OCI-LY1 (cell line): ENCODE data around the gene PC.

Experiments used
- H2AFZ ChIP-seq: fragments of 200-600 bp; sonication (generic), shearing (Covaris generic); 2 replicates; pipeline ENCODE4 v1.6.0; 2014; ENCODE audit warnings: antibody characterized with exemption, mild to moderate bottlenecking, low read length
- H3F3A ChIP-seq: fragments of 200-600 bp; sonication (generic), shearing (Covaris generic); 2 replicates; pipeline ENCODE4 v1.6.0; 2014; ENCODE audit warnings: mild to moderate bottlenecking, antibody characterized with exemption, low read length, moderate library complexity; ENCODE audit not compliant: insufficient read depth
- H3K27ac ChIP-seq: fragments of 200-600 bp; sonication (generic); 2 replicates; pipeline ENCODE4 v1.5.1; 2014; ENCODE audit warnings: low read length, mixed run types, mild to moderate bottlenecking, low read depth; ENCODE audit not compliant: poor library complexity, severe bottlenecking
- H3K27me3 ChIP-seq: fragments of 200-600 bp; sonication (generic); 2 replicates; pipeline ENCODE4 v1.6.0; 2014; ENCODE audit warnings: antibody characterized with exemption, mild to moderate bottlenecking, low read length, moderate library complexity; ENCODE audit not compliant: insufficient read depth
- H3K36me3 ChIP-seq: fragments of 200-600 bp; sonication (generic); 2 replicates; pipeline ENCODE4 v1.6.1; 2014; ENCODE audit warnings: mild to moderate bottlenecking, antibody characterized with exemption, low read length, moderate library complexity, mixed read lengths; ENCODE audit not compliant: insufficient read depth
- H3K4me1 ChIP-seq: fragments of 200-600 bp; sonication (generic); 2 replicates; pipeline ENCODE4 v1.5.1; 2014; ENCODE audit warnings: mild to moderate bottlenecking, low read length, moderate library complexity; ENCODE audit not compliant: insufficient read depth, severe bottlenecking
- H3K4me2 ChIP-seq: fragments of 200-600 bp; sonication (generic), shearing (Covaris generic); 2 replicates; pipeline ENCODE4 v1.6.1; 2014; ENCODE audit warnings: low read length
- H3K4me3 ChIP-seq: fragments of 200-600 bp; sonication (generic); 2 replicates; pipeline ENCODE4 v1.5.1; 2014; ENCODE audit warnings: low read length, low read depth, mild to moderate bottlenecking, mixed read lengths; ENCODE audit not compliant: poor library complexity, severe bottlenecking
- H3K79me2 ChIP-seq: fragments of 200-600 bp; shearing (Covaris generic); 2 replicates; pipeline ENCODE4 v1.6.1; 2016; ENCODE audit warnings: mixed run types, low read length, mixed read lengths; ENCODE audit not compliant: insufficient read depth
- H3K9ac ChIP-seq: fragments of 200-600 bp; sonication (generic), shearing (Covaris generic); 2 replicates; pipeline ENCODE4 v1.6.1; 2014; ENCODE audit warnings: mild to moderate bottlenecking, low read length, mixed read lengths
- H3K9me2 ChIP-seq: fragments of 200-600 bp; sonication (generic), shearing (Covaris generic); 2 replicates; pipeline ENCODE4 v1.6.1; 2014; ENCODE audit warnings: low read depth, mild to moderate bottlenecking, low read length, mixed read lengths
- H3K9me3 ChIP-seq: fragments of 200-600 bp; shearing (Covaris generic); 2 replicates; pipeline ENCODE4 v1.6.1; 2014; ENCODE audit warnings: low read length, mixed read lengths
- H4K20me1 ChIP-seq: fragments of 200-600 bp; sonication (generic), shearing (Covaris generic); 2 replicates; pipeline ENCODE4 v1.6.0; 2016; ENCODE audit warnings: mild to moderate bottlenecking, low read length; ENCODE audit not compliant: insufficient read depth
- EZH2 ChIP-seq: fragments of 200-600 bp; sonication (generic), shearing (Covaris generic); IDR thresholded peaks from 2 replicates; pipeline ENCODE4 v1.8.0; 2017; ENCODE audit warnings: borderline replicate concordance, mixed run types, mild to moderate bottlenecking, antibody characterized with exemption, low read length, moderate library complexity, mixed read lengths
- TF ChIP-seq, protein P1 (sequence below): fragments of 200-600 bp; sonication (generic), shearing (Covaris generic); IDR thresholded peaks from 2 replicates; pipeline ENCODE4 v1.5.1; 2017; ENCODE audit warnings: mild to moderate bottlenecking, antibody characterized with exemption, low read length, moderate library complexity, mixed read lengths

Gene PC

DNA sequence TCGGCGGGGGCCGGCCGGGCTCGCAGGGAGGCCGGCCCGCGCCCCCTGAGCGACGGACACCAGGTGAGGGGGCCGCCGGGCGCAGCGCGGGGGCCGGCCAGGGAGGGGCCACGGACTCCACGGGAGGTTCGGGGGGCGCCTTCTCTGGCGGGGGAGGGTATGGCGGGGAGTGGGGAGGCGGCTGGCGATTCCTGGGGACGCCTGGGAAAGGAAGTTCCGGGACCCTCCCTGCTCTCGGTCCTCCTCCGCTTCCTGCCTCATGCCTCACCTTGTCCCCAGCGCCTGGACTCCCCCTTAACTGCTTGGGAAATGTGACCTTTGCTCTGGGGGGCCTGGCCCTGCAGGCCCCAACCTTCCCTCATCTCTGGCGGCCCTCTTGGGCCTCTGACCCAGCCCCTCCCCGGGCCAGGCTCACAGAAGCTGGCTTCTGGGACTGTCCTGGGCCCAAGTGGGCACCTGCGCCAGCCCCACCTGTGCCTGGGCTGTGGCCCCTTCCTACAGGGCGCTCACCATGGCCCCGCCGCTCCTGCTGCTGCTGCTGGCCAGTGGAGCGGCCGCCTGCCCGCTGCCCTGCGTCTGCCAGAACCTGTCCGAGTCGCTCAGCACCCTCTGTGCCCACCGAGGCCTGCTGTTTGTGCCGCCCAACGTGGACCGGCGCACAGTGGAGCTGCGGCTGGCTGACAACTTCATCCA is 100.8 kb downstream of the PC start:
- Histone ChIP-seq H4K20me1 (no peaks in the 10 kb centered on the region), H3K9ac (no peak overlapping the region), H2AFZ (no peak overlapping the region), H3K4me3 (peak overlapping the region; percentile 34), H3K27me3 (peaks cover 11% of the 10 kb centered on the region; the same call in 1 of the 2 replicates), H3F3A (no peaks in the 10 kb centered on the region), H3K4me1 (peaks cover 11% of the 10 kb centered on the region), H3K9me2 (no peaks in the 10 kb centered on the region), H3K27ac (no peak overlapping the region), H3K79me2 (no peaks in the 10 kb centered on the region), H3K4me2 (0 out of 2 replicates have a peak overlapping the region, but pooled peaks have one; percentile 16), H3K9me3 (no peaks in the 10 kb centered on the region), H3K36me3 (no peaks in the 10 kb centered on the region)
- no peak for TF ChIP-seq EZH2
- TF ChIP-seq, protein P1, sequence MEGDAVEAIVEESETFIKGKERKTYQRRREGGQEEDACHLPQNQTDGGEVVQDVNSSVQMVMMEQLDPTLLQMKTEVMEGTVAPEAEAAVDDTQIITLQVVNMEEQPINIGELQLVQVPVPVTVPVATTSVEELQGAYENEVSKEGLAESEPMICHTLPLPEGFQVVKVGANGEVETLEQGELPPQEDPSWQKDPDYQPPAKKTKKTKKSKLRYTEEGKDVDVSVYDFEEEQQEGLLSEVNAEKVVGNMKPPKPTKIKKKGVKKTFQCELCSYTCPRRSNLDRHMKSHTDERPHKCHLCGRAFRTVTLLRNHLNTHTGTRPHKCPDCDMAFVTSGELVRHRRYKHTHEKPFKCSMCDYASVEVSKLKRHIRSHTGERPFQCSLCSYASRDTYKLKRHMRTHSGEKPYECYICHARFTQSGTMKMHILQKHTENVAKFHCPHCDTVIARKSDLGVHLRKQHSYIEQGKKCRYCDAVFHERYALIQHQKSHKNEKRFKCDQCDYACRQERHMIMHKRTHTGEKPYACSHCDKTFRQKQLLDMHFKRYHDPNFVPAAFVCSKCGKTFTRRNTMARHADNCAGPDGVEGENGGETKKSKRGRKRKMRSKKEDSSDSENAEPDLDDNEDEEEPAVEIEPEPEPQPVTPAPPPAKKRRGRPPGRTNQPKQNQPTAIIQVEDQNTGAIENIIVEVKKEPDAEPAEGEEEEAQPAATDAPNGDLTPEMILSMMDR = no peak

GRCh38 chr11:66856496-66857233 is 101.5 kb downstream of the PC start, which contains the start of gene LRFN4:
Gene LRFN4 (plus strand): TSS chr11:66857064. CDS start chr11:66857745, 681 bp downstream.
- 0 out of 2 replicates have a peak, but pooled peaks cover 7% of the 10 kb centered on the region for H3K27me3 ChIP-seq
- H3K9ac ChIP-seq = peak within 1 kb of the TSS; percentile 65
- peak within 1 kb of the TSS; percentile 32 for H3K27ac ChIP-seq
- TF ChIP-seq, protein P1 = no peak
- TF ChIP-seq EZH2 = no peak
- H3F3A ChIP-seq = no peaks in the 10 kb centered on the region
- H2AFZ ChIP-seq = no peak within 1 kb of the TSS
- H4K20me1 ChIP-seq = no peaks in the 10 kb centered on the region
- H3K79me2 ChIP-seq = no peaks in the 10 kb centered on the region
- H3K9me3 ChIP-seq = no peaks in the 10 kb centered on the region
- no peaks in the 10 kb centered on the region for H3K36me3 ChIP-seq
- peak within 1 kb of the TSS; percentile 87 for H3K4me2 ChIP-seq
- H3K4me3 ChIP-seq = peak within 1 kb of the TSS; percentile 82
- H3K4me1 ChIP-seq = peaks cover 18% of the 10 kb centered on the region
- no peaks in the 10 kb centered on the region for H3K9me2 ChIP-seq

DNA sequence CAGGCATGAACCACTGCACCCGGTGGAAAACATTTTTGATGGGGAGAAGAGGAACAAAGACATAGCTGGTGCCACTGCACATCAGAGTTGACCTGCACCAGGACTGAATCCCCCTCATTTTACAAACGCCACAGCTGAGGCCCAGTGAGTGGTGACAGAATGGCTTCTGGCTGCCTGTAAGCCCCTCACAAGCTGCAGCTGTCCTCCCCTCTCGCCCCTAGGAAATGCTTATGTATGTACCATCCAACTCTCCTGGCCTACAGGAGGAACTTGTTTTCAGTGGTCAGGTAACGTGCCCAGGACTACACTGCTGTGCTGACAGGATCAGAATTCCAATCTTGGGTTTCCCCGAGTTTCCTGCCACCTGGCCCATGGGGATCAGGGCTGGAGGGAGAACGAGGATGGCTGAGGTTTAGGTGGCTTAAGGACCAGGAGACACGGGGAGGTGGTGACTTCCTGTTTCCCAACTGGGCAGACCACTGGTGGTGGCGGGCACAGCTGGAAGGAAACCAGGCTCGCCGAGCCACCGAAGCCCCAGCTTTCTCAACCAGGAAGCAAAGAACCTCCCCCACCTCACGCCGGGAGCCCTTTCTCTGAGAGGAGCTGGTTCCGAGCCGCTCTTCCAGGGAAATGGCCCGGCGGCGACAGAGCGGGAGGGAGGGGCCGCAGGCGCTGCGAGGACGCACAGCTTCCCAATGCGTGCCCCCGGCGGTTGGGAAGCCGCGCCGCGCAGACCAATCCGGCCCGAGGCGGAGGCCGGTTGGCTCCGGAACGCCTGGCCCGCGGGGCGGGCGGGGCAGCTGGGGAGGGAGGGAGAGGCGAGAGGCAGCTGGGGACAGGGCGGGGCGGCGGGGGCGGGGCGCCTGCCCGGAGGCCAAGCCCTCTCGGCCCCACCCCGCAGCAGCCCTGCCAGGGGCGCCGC is 102.3 kb downstream of the PC start:
- H3K4me1 ChIP-seq = peaks cover 20% of the 10 kb centered on the region
- H3K27me3 ChIP-seq = 0 out of 2 replicates have a peak, but pooled peaks cover 7% of the 10 kb centered on the region
- H3K9me3 ChIP-seq = no peaks in the 10 kb centered on the region
- H3K4me3 ChIP-seq = peak overlapping the region; percentile 82
- no peaks in the 10 kb centered on the region for H3K9me2 ChIP-seq
- TF ChIP-seq, protein P1 = no peak
- TF ChIP-seq EZH2 = no peak
- H3F3A ChIP-seq = no peaks in the 10 kb centered on the region
- no peak overlapping the region for H2AFZ ChIP-seq
- peak overlapping the region; percentile 65 for H3K9ac ChIP-seq
- H3K27ac ChIP-seq = peak overlapping the region; percentile 32
- no peaks in the 10 kb centered on the region for H3K36me3 ChIP-seq
- peak overlapping the region; percentile 87 for H3K4me2 ChIP-seq
- H4K20me1 ChIP-seq = no peaks in the 10 kb centered on the region
- no peaks in the 10 kb centered on the region for H3K79me2 ChIP-seq
